Measurements from ENCODE around the gene SLIT1.

GRCh38 chr10:97228775-97229157 is 43.0 kb upstream of the SLIT1 start:
- TF ChIP-seq CTCF (IDR thresholded peaks at IDR 0.05; ENCODE audit: control extremely low read depth in 1 of 3, insufficient read depth in 1 of 3, low read depth in 1 of 3, low read length in 3 of 3) (no peak), SUZ12 (IDR thresholded peaks at IDR 0.05; ENCODE audit: low read length) (no peak), ZNF274 (IDR thresholded peaks at IDR 0.05; ENCODE audit: borderline replicate concordance, extremely low read depth, low read length) (no peak), SIN3A (conservative IDR thresholded peaks at IDR 0.05 in 1 of 2, IDR thresholded peaks at IDR 0.05 in 1 of 2; ENCODE audit: low read depth in 1 of 2, low read length in 2 of 2) (no peak), POLR2A (IDR thresholded peaks at IDR 0.05; ENCODE audit: control extremely low read depth in 1 of 2, low read depth in 2 of 2, low read length in 2 of 2) (no peak), YY1 (IDR thresholded peaks at IDR 0.05; ENCODE audit: low read depth, low read length) (no peak), EGR1 (IDR thresholded peaks at IDR 0.05; ENCODE audit: borderline replicate concordance, low read depth, low read length) (no peak), JUND (IDR thresholded peaks at IDR 0.05; ENCODE audit: low read length) (no peak), USF2 (IDR thresholded peaks at IDR 0.05; ENCODE audit: low read length) (no peak), FOSL1 (IDR thresholded peaks at IDR 0.05; ENCODE audit: insufficient read depth, low read depth, low read length) (no peak), NRF1 (IDR thresholded peaks at IDR 0.05; ENCODE audit: low read depth, low read length) (no peak), TEAD4 (IDR thresholded peaks at IDR 0.05; ENCODE audit: low read depth, low read length) (no peak)

Data from H1 (cell line).